Measurements from ENCODE around the gene PIAS4. TPM values are rescaled to one million over a fixed set of nuclear protein-coding genes. Genes with fewer than 3 reads are reported as not detected.

The PIAS4 gene
- total and polyA plus RNA-seq, 2 experiments from 2014 or later: 9.6 to 35.4 TPM

DNA sequence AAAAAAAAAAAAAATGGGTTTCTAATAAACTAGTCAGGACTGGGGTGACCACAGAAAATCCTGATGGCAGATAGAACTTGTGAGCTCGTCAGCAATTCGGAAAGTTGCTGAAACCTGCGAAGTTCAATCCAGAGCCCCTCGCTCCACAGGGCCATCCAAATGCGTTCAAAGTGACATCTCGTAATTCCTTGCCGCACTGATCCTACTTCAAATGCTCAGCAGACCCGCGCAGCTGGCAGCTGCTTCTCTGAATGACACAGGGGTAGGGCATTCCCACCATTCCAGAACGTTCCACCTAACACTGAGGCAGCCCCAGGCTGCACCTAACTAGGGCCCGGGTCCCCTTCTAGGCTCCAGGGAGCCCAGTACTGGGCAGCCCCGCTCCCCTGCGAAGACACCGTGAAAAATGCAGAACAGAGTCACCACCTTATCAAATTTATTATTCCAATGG is 31.9 kb upstream of the PIAS4 start:
- H3K27me3 ChIP-seq: no peaks in the 10 kb centered on the region
- peaks cover 52% of the 10 kb centered on the region for H3K36me3 ChIP-seq
- H3K27ac ChIP-seq: peak overlapping the region; percentile 60
- TF ChIP-seq, protein P1, sequence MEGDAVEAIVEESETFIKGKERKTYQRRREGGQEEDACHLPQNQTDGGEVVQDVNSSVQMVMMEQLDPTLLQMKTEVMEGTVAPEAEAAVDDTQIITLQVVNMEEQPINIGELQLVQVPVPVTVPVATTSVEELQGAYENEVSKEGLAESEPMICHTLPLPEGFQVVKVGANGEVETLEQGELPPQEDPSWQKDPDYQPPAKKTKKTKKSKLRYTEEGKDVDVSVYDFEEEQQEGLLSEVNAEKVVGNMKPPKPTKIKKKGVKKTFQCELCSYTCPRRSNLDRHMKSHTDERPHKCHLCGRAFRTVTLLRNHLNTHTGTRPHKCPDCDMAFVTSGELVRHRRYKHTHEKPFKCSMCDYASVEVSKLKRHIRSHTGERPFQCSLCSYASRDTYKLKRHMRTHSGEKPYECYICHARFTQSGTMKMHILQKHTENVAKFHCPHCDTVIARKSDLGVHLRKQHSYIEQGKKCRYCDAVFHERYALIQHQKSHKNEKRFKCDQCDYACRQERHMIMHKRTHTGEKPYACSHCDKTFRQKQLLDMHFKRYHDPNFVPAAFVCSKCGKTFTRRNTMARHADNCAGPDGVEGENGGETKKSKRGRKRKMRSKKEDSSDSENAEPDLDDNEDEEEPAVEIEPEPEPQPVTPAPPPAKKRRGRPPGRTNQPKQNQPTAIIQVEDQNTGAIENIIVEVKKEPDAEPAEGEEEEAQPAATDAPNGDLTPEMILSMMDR (IDR thresholded peaks at IDR 0.05; ENCODE audit: low read depth, low read length): no peak
- H3K4me3 ChIP-seq: no peak overlapping the region
- no peaks in the 10 kb centered on the region for H3K4me1 ChIP-seq (ENCODE audit: low read depth)
- no peaks in the 10 kb centered on the region for H3K9me3 ChIP-seq (ENCODE audit: low read depth)
- DNase-seq (ENCODE audit: low read depth in 1 of 2, low spot score in 1 of 2): no peak

DNA sequence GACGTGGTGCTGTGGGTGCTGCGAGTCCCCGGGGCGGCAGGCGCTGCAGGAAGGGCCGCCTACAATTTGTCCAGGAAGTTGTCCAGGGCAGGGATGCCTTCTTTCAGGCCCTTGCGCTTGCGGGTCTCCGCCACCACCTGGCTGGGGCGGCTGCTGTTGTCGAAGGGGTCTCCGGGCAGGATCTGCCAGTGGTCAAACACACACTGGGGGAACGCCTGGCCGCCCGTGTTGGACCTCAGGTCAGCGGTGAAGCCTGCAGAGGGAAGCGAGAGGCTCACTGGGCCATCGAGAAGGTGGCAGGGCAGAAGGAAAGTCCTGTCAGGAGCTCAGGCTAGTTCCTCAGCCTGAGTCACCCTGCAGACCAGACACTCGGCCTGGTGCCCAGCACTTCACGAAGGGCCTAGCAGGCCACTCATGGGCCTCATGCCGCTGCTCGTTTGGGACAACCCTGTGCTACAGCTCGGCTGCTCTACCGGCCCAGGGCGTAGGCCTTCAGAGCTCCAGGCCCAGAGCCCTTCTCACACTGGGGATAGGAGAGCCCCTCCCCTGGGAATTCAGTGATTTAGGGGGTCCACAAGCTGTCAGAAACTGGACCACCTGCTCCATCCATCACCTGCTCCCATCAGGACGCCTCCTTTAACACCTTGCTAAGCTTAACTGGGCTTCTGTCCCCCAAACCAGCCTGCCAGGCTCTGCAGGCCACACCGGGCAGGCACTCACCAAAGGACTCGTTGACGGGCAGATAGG is 30.9 kb upstream of the PIAS4 start:
- no peaks in the 10 kb centered on the region for H3K27me3 ChIP-seq
- H3K4me3 ChIP-seq: no peak overlapping the region
- no peaks in the 10 kb centered on the region for H3K4me1 ChIP-seq (ENCODE audit: low read depth)
- TF ChIP-seq, protein P1 (IDR thresholded peaks at IDR 0.05; ENCODE audit: low read depth, low read length): no peak
- DNase-seq (ENCODE audit: low read depth in 1 of 2, low spot score in 1 of 2): peak in 1 of 2 donors; percentile 81
- peaks cover 62% of the 10 kb centered on the region for H3K36me3 ChIP-seq
- no peak overlapping the region for H3K27ac ChIP-seq
- no peaks in the 10 kb centered on the region for H3K9me3 ChIP-seq (ENCODE audit: low read depth)

DNA sequence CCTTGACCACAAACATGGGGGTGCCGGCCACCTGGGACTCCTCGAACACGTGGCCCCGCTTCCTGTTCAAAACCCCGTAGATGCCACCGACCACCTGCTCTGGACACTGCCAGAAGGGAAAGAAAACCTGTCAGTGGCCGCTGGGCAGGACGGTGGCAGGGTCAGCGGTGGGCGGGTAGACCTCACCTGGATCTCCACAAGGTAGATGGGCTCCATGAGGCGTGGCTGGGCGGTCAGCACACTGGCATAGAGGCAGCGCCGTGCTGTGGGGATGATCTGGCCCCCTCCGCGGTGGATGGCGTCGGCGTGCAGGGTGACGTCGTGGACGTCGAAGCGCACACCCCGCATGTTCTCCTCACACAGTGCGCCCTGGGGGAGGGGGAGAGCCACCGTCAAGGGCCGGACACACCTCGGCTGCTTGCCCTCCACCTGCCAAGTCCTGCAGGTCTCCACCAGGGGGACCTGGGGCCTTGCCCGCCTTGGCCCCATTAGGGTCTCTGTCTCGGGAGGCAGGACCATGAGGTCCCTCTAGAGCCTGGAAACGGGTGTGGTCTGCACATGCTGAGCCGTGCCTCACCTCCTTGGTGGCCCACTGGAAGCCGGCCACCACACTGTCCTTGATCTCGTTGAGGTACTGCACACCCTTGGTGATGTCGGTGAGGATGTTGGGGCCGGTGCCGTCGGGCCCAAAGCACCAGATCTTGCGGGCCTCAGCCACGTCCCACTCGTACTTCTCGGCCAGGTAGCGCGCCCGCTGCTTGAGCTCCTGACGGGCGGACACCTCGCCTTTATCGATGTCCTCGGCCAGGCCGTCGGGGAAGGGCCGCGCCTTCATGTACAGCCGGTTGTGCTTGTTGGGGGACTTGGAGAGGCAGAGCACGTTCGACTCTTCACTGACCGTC is 30.0 kb upstream of the PIAS4 start:
- no peak overlapping the region for H3K27ac ChIP-seq
- TF ChIP-seq, protein P1 (IDR thresholded peaks at IDR 0.05; ENCODE audit: low read depth, low read length): no peak
- H3K9me3 ChIP-seq (ENCODE audit: low read depth): no peaks in the 10 kb centered on the region
- H3K4me1 ChIP-seq (ENCODE audit: low read depth): no peaks in the 10 kb centered on the region
- no peaks in the 10 kb centered on the region for H3K27me3 ChIP-seq
- peaks cover 70% of the 10 kb centered on the region for H3K36me3 ChIP-seq
- no peak for DNase-seq (ENCODE audit: low read depth in 1 of 2, low spot score in 1 of 2)
- H3K4me3 ChIP-seq: no peak overlapping the region

DNA sequence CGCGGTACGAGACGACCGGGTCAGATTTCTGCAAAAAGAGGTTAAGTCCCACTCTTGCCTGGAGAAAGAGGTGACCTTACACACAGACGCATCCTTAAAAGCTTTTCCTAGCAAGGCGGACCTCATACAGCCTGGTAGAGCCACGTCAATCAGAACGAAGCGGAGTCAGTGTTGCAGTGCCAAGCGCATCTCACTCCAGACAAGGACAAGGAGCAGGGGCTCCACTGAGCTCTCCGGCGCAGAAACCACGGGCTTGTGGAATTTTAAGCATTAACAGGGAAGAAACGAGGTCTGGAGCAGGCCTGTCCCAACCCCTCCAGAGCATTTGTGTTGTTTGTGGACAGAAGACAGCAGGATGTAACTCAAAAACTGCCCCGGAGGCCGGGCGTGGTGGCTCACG is 29.4 kb upstream of the PIAS4 start:
- no peak overlapping the region for H3K4me3 ChIP-seq
- TF ChIP-seq, protein P1 (IDR thresholded peaks at IDR 0.05; ENCODE audit: low read depth, low read length): no peak
- H3K9me3 ChIP-seq (ENCODE audit: low read depth): no peaks in the 10 kb centered on the region
- H3K36me3 ChIP-seq: peaks cover 74% of the 10 kb centered on the region
- DNase-seq (ENCODE audit: low read depth in 1 of 2, low spot score in 1 of 2): no peak
- no peaks in the 10 kb centered on the region for H3K27me3 ChIP-seq
- H3K27ac ChIP-seq: no peak overlapping the region
- no peaks in the 10 kb centered on the region for H3K4me1 ChIP-seq (ENCODE audit: low read depth)

DNA sequence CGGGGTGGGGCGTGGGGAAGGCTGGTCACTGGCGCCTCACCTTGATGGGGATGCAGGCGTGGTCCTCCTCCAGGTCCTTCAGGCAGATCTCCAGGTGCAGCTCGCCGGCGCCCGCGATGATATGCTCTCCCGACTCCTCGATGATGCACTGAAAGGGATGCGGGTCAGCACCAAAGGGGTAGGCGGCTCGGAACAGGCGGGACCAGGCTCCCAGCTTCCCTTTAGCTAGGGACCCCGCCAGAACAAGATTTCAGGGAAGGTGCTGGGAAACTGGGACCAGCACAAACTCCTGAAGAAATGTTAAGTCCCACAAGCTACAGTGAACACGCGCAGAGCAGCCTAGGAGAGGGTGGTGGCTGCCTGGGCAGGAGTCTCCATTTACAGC is 28.3 kb upstream of the PIAS4 start:
- TF ChIP-seq, protein P1 (IDR thresholded peaks at IDR 0.05; ENCODE audit: low read depth, low read length): no peak
- H3K27ac ChIP-seq: no peak overlapping the region
- peaks cover 3% of the 10 kb centered on the region for H3K4me1 ChIP-seq (ENCODE audit: low read depth)

More for the DNA sequence above, 28.3 kb upstream of the PIAS4 start:
- Histone ChIP-seq H3K27me3 (no peaks in the 10 kb centered on the region), H3K9me3 (ENCODE audit: low read depth) (no peaks in the 10 kb centered on the region), H3K4me3 (no peak overlapping the region), H3K36me3 (peaks cover 84% of the 10 kb centered on the region)
- DNase-seq (ENCODE audit: low read depth in 1 of 2, low spot score in 1 of 2): no peak

Data from cardiac muscle cell (in vitro differentiated cells and primary cell).